NB4 (cell line): ENCODE data around the gene SH2B3.
"Not testable (repeated sequence)": the region's sequence is repeated elsewhere in the genome, so short reads cannot be mapped to it uniquely, and the experiment has no call there.

Experiments
- DNase-seq: peaks from one replicate; pipeline ENCODE4 v3.0.0; 2010; ENCODE audit warnings: low read depth
- H3K4me3 ChIP-seq: one replicate; pipeline ENCODE4 v1.5.1; 2011; ENCODE audit warnings: mild to moderate bottlenecking, low read depth, low read length, moderate library complexity
- MYC ChIP-seq: IDR thresholded peaks from 2 replicates; pipeline ENCODE4 v1.6.1; 2011; ENCODE audit warnings: low read depth, low read length
- POLR2A ChIP-seq: IDR thresholded peaks from 2 replicates; pipeline ENCODE4 v1.6.1; 2011; ENCODE audit warnings: mild to moderate bottlenecking; ENCODE audit not compliant: insufficient read length; ENCODE audit errors: extremely low read depth
- TF ChIP-seq, protein P1 (sequence below): IDR thresholded peaks from one replicate; pipeline ENCODE4 v1.5.1; 2012; ENCODE audit warnings: low read depth, low read length
- TF ChIP-seq, protein P2 (sequence below): IDR thresholded peaks from 2 replicates; pipeline ENCODE4 v1.6.1; 2011; ENCODE audit warnings: low read depth, low read length

Gene SH2B3

GRCh38 chr12:111455448-111456320 lies 50.0 kb downstream of the SH2B3 start:
- DNase-seq: no peak
- TF ChIP-seq, protein P1, sequence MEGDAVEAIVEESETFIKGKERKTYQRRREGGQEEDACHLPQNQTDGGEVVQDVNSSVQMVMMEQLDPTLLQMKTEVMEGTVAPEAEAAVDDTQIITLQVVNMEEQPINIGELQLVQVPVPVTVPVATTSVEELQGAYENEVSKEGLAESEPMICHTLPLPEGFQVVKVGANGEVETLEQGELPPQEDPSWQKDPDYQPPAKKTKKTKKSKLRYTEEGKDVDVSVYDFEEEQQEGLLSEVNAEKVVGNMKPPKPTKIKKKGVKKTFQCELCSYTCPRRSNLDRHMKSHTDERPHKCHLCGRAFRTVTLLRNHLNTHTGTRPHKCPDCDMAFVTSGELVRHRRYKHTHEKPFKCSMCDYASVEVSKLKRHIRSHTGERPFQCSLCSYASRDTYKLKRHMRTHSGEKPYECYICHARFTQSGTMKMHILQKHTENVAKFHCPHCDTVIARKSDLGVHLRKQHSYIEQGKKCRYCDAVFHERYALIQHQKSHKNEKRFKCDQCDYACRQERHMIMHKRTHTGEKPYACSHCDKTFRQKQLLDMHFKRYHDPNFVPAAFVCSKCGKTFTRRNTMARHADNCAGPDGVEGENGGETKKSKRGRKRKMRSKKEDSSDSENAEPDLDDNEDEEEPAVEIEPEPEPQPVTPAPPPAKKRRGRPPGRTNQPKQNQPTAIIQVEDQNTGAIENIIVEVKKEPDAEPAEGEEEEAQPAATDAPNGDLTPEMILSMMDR: no peak
- TF ChIP-seq, protein P2, sequence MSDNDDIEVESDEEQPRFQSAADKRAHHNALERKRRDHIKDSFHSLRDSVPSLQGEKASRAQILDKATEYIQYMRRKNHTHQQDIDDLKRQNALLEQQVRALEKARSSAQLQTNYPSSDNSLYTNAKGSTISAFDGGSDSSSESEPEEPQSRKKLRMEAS: no peak
- no peak for TF ChIP-seq MYC
- no peak for TF ChIP-seq POLR2A

GRCh38 chr12:111457071-111457470 lies 51.3 kb downstream of the SH2B3 start:
- H3K4me3 ChIP-seq: no peak overlapping the region
- TF ChIP-seq MYC (no peak), POLR2A (no peak)
- TF ChIP-seq, protein P1: no peak
- TF ChIP-seq, protein P2: no peak
- no peak for DNase-seq

More at GRCh38 chr12:111455448-111456320, 50.0 kb downstream of the SH2B3 start:
- H3K4me3 ChIP-seq: no peak overlapping the region

GRCh38 chr12:111457577-111457976 lies 51.9 kb downstream of the SH2B3 start:
- TF ChIP-seq, protein P2: no peak
- DNase-seq: no peak

DNA sequence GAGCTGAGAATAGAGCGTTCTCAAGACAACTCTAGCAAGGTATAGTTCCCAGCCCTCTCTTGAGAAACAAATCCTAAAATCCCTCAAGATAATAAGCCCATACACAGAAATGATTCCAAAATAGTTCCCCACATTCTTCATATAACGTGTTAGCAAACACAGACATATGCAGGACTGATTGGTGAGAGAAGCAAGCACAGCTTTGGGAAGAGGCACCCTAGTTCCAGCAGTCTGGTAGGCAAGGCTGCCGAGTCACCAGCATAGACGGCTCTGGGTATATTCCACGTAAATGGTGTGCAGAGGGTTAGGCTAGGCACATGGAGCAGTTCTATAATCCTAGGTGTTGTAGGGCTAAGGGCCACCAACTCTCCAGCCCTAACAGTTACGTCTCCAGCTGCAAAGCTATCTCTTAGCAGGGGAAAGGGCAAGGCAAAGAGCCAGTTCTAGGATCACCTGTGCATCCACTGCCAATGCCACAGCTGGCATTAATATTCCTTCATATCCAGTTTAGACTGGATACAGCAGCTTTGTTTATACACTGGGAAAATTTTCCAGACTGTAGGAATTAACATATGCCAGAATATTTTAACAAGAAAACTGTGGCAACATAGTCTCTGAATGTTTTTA lies 52.9 kb downstream of the SH2B3 start:
- DNase-seq: no peak
- H3K4me3 ChIP-seq: no peak overlapping the region
- TF ChIP-seq, protein P2: no peak
- TF ChIP-seq, protein P1: no peak
- TF ChIP-seq MYC: no peak
- no peak for TF ChIP-seq POLR2A

More at GRCh38 chr12:111457577-111457976, 51.9 kb downstream of the SH2B3 start:
- no peak overlapping the region for H3K4me3 ChIP-seq

DNA sequence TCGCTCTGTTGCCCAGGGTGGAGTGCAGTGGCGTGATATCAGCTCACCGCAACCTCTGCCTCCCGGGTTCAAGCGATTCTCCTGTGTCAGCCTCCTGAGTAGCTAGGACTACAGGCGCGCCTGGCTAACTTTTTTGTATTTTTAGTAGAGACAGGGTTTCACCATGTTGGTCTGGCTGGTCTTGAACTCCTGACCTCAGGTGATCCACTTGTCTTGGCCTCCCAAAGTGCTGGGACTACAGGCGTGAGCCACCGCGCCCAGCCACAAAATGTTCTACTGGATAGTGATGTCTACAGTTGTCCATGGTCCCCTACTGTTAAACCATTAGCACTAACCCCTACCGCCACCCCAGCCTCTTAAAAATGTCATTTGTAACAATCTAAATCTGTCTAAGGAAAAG lies 54.4 kb downstream of the SH2B3 start:
- DNase-seq: not testable (repeated sequence)

DNA sequence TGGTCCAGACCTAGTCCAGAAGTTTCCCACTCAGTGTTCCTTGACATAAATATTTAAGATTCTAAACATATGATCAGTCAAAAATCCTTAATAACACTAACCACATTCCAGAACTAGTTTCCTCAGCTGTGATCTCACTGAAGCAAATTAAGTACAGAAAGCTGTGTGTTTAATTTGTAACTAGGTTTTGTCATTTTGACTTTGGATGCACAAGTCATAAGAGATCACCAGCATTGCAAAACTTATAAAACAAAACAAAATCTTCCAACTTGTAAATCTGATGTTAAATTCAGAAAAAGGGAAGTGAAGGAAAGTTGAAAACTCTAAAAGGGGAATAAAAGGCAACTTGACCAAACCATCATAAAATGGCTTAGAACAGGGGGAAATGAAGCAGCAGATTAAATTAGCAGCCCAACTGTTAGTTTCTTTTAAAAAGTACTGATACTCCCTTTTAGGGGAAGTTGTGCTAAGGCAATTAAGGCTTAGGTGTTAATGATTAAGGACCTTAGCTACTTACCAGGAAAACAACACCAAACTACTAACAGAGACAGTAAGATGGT lies 56.6 kb downstream of the SH2B3 start:
- no peak overlapping the region for H3K4me3 ChIP-seq
- TF ChIP-seq MYC (no peak), POLR2A (no peak)
- TF ChIP-seq, protein P1: no peak
- TF ChIP-seq, protein P2: no peak
- peak; percentile 50 for DNase-seq

More for the DNA sequence above, 54.4 kb downstream of the SH2B3 start:
- not testable (repeated sequence) for H3K4me3 ChIP-seq
